GM18505 (cell line): Measurements from ENCODE around the gene HNRNPAB.

Experiments
- ATAC-seq: cut with Tn5 transposase; IDR thresholded peaks from one replicate; pipeline ENCODE4 v1.9.1; 2021; ENCODE audit not compliant: unreplicated experiment
- POLR2A ChIP-seq: IDR thresholded peaks from 4 replicates; pipeline ENCODE4 v1.6.1; 2011; ENCODE audit warnings: borderline replicate concordance; ENCODE audit not compliant: insufficient read depth, insufficient read length; ENCODE audit errors: extremely low read depth

Gene HNRNPAB

DNA sequence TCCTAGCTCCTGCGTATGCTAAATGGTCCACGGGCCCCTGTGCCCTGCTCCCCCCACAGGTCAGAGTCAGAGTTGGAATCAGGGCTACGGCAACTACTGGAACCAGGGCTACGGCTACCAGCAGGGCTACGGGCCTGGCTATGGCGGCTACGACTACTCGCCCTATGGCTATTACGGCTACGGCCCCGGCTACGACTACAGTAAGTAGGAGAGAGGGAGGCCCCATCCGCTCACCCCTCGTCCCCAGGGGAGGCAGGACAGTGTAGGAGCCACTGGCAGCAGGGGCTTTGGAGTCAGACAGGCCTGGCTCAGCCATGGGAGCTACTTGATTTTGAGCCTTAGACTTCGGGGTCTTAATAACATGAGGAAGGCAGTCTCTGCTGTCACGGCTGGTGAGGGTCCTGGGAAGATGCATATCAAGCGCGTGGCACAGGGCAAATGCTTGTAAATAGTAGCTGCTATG is 5.8 kb downstream of the HNRNPAB start:
- ATAC-seq, result no peak

DNA sequence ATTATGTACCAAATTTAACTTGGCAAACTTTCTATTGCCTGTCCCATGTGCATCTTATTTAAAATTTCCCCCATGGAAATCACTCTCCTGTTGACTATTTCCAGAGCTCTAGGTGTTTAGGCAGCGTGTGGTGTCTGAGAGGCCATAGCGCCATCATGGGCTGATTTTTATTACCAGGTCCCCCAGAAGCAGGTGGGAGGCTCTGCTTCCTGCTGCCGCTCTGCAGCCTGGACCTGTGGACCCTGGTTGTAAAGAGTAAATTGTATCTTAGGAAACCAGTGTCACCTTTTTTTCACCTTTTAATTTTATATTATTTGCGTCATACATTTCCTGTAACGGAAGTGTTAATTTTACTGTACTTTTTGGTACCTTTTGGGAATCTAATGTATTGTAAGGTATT is 6.4 kb downstream of the HNRNPAB start:
- no peak for ATAC-seq
- no peak for TF ChIP-seq POLR2A

More for the DNA sequence above, 5.8 kb downstream of the HNRNPAB start:
- TF ChIP-seq POLR2A, result peak; percentile 29

DNA sequence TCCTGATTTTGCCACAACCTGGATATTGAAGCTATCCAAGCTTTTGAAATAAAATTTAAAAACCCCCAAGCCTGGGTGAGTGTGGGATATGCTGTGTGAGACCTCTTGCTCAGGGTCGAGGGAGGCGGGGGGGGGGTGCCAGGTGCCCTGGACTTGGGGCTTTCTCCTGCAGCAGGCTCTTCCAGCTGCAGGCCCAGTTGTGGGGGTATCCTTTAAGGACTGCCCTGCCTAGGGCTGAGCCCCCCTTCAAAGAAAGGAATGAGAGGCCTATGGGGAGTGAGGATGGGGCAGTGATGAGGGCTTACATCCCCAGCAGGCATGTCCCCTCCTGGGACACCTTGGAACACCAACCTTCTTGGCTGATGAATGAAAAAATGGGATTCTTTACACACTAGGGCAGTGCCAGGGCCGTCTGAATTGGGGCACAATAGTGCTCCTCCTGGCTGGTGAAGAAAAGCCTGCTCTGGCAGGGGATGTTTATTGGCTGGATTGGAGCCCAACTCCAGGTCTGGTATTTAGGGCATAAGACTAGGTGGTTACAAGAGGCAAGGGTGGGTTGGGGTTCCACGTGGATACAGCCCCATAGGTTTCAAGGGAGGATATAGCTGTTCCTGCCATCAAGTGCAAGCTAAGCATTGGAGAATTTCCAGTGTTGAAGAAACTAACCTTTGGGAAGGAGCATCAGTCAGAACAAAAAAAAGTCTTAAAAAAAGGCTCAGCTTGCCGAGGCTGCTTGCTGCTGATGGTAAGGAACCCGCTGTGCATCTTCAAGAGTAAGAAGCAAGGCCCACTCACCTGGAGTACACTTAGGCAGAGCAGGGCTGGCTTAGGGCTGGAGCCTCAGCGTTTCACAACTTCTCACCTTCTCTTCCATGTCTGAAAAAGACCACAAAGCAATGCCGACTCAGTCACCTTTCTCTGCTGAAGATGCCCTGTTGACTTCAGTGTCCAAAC is 7.0 kb downstream of the HNRNPAB start:
- ATAC-seq, result no peak
- TF ChIP-seq POLR2A, result peak; percentile 45

DNA sequence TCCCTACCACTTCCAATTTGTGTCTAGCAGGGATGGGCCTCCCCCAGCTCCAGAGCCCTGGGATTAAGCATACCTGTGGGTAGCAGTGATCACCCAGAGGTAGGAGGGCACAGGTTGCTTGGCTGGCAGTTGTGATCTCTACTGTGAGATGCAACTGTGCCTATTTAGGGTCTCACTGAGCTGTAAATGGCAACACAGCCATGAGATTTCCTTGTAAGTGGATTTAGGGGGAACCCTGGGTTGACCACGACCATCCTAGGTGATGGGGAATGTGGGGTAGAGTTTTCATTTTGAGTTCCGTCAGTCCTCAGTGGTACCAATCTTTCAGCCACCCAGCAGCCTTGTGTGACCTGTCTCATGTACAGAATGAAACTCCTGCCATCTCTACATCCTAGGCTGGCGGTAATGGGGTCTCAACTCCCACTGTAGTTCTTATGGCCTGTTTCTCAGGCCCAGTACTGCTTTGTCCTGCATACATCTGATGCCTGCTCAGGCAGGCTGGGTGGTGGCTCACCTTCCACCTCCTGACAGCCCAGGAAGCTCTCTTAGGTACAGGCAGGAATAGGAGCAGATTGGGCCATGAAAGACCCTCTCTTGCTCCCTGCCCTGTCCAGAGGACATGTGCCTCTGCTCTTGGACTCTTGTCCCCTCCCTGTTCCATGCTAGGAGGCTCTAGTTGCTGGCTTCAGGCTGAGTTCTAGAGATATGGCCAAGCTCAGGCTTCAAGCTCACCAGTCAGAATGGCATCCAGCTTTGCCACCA is 8.1 kb downstream of the HNRNPAB start:
- TF ChIP-seq POLR2A, result no peak
- no peak for ATAC-seq

DNA sequence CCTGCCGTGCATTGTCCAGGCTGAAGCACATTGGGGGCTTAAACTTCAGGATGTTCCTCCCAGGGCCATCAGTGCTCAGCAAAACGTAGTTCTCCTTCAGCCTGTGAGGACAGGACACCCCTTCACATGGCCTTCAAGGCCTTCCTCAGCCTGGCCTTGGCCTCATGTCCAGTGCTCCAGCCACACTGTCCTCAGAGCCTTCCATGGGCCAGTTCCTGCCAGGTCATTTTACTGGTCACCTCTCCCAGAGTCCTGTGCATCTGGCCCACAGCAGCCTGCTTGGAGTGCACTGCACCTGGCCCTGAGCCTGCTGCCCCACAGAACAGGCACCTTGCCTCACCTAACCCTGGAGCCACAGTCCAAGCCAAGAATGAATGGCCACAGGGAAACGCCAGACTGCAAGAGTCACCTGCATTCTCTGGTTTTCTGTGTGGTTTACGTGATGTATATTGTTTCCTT is 8.7 kb downstream of the HNRNPAB start:
- ATAC-seq, result no peak
- peak; percentile 35 for TF ChIP-seq POLR2A

DNA sequence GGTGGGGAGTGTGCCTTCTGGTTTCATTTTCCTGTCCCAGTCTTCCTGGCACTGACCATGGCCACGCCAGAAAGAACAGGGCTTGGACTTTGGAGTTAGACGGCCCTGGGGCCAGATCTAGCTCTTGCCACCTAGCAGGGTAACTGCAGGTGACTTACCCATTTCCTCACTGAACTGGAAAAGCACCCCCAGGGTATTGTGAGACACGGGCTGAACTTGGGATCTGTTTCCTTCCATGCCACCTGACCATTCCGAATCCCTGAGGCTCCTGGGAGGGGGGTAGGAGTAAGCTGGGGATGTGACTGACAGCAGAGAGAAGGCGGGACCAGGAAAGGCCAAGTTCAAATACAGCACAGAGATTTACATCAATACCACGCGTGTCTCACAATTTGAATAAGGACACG is 9.4 kb downstream of the HNRNPAB start:
- TF ChIP-seq POLR2A, result no peak
- ATAC-seq, result no peak

DNA sequence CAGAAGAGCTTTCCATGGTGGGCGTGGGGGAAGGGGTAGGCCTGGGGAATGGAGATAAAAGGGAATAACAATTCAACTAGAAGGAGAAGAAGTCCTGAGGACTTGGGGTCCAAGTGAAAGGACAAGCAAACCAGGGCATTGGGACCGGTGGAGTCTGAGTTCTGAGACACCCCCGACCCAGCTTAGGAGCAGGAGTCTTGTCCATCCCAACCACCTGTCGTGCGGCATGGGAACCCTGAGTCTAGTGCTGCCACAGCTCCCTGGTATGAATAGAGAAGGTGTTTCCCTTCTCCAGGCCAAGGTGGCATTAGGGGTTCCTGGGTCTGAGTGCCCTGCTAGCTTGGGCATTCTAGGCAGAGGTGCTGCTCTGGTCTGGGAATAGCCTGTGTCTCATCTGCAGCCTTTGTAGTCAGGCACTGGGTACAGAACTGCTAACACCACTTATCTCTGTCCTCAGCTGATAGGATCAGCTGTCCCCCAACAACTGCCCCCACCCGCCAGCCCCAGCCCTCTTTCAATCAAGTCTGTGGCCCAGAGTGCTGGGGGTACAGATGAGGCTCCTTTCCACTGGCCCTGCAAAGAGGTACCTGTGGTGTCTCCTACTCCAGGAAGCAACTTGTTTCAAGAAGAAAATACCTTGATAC is 9.9 kb downstream of the HNRNPAB start:
- no peak for ATAC-seq
- TF ChIP-seq POLR2A, result peak; percentile 49

DNA sequence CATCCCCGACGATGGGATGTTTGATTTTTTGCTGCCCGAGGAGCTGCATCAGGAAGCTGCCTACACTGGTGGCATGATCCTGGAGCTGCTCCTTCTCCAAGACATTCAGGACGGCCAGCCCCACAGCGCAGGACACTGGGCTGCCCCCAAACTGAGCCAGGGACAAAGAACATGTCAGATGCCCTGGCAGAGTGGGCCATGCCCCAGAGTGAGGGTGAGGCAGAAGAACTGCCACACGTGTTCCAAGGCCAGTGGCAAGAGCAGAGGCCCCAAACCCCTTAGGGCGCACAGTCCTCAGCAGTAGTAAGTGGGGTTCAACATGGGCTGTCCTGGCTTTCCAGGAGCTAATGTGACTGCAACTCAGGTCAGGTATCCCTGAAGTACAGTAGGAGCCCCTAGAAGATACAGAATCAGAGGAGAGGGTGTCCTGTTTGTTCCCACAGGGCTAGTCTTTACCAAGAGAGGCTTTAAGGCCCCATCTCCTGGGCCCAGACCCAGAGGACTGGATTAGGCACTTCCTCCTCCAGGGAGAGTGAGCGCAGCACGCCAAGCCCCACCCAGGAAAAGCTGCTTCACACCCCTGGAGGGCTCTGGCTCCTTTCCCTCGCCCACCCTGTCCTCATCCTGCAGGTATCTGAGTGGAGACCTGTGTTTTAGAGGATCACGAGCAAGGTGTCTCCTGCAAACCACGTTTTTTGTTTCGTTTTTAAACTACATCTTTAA is 11.1 kb downstream of the HNRNPAB start:
- TF ChIP-seq POLR2A, result no peak
- ATAC-seq, result no peak

DNA sequence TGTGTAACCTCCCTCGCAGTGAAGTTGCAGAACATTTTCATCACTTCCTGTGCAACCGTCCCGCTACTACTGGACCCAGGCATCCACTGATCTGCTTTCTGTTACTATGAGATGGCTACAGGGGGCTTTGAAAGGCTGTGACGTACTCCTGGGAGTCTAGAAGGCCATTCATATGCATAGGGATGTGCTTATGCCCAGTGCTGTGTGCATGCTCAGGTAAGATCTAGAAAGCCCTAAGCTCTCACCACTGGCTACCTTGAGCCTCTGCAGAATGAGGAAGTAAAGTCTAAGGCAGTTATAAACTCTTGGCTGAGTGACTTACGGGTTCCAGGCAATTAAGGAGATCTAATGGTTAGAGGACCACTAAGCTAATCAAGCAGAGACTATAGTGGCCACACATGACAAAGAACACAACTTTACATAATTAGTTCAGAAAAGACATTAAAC is 11.8 kb downstream of the HNRNPAB start:
- no peak for TF ChIP-seq POLR2A
- ATAC-seq, result no peak

DNA sequence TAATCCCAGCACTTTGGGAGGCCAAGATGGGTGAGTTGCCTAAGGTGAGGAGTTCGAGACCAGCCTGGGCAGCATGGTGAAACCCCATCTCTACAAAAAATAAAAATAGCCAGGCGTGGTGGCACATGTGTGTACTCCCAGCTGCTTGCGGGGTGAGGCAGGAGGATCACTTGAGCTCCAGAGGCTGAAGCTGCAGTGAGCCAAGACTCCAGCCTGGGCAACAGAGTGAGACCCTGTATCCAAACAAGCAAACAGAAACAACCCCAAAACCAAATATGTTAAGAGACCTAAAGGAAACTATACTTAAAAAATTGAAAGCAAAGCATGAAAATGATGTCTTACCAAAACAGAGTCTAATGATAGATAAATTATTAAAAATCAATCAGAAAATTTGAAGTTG is 12.4 kb downstream of the HNRNPAB start:
- no peak for TF ChIP-seq POLR2A
- no peak for ATAC-seq

DNA sequence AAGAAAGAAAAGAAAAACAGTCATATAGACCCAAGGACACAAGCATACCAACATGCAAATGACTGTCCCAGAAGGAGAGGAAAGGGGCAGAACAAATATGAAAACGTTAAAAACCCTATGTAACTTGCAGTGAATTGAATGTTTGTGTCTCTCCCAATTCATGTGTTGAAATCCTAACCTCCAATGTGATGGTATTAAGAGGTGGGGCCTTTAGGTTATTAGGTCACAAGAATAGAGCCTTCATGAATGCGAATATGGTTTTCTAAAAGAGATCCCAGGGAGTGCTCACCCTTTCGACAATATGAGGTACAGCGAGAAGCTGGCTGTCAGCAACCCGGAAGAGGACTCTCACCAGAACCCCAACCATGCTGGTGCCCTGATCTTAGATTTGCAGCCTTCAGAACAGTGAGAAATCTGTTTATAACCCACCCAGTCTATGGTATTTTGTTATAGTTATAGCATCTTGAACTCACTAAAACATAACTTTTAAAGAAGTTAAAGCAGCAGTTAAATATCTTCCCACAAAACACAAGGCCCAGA is 14.0 kb downstream of the HNRNPAB start:
- ATAC-seq, result no peak
- TF ChIP-seq POLR2A, result no peak

DNA sequence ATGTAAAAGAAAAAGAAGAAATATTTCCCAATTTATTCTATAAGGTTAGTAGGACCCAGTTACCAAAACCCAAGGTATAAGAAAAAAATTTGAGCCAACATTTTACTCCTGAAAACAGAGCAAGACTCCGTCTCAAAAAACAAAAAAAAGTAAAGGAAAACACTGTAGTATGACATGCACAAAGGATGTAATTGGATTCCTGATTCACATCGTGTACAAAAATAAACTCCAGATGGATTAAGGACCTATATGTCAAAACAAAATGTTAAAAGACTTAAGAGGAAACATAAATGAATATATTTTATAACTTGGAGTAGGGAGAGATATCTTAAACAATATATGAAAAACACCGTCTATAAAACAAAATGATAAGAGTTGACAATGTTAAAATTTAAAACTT is 14.5 kb downstream of the HNRNPAB start:
- no peak for ATAC-seq
- no peak for TF ChIP-seq POLR2A
